K562 (cell line): ENCODE results near the gene TMEM143. TPM values are rescaled to one million over a fixed set of nuclear protein-coding genes. Genes with fewer than 3 reads are reported as not detected.

Source experiments
- ARHGAP35 ChIP-seq: fragments of 450-650 bp; IDR thresholded peaks from 2 replicates; pipeline ENCODE4 v1.6.1; 2018; ENCODE audit not compliant: partially characterized antibody
- BDP1 ChIP-seq: IDR thresholded peaks from 3 replicates; pipeline ENCODE4 v1.6.1; 2011; ENCODE audit not compliant: insufficient read length, insufficient read depth
- BRD9 ChIP-seq: fragments of 450-650 bp; IDR thresholded peaks from 2 replicates; pipeline ENCODE4 v1.6.1; 2018; ENCODE audit warnings: low read depth; ENCODE audit not compliant: partially characterized antibody
- CEBPZ ChIP-seq: fragments of 150-350 bp; IDR thresholded peaks from 2 replicates; pipeline ENCODE4 v1.6.1; 2014; ENCODE audit warnings: low read depth, mild to moderate bottlenecking, low read length, borderline replicate concordance
- E2F5 ChIP-seq: sonication (generic); formaldehyde crosslinking; IDR thresholded peaks from 2 replicates; pipeline ENCODE4 v1.8.0; 2022; ENCODE audit warnings: mild to moderate bottlenecking, missing genetic modification reagents
- ELF1 ChIP-seq: fragments of 200-800 bp; sonication (Bioruptor generic); IDR thresholded peaks from 2 replicates; pipeline ENCODE4 v1.6.1; 2016; ENCODE audit warnings: missing genetic modification characterization, missing compliant biosample characterization
- HNRNPLL ChIP-seq: fragments of 200-400 bp; formaldehyde crosslinking; IDR thresholded peaks from 2 replicates; pipeline ENCODE4 v1.6.1; 2017; ENCODE audit warnings: low read length, low read depth, mild to moderate bottlenecking; ENCODE audit not compliant: poor library complexity, severe bottlenecking
- MEF2A ChIP-seq: IDR thresholded peaks from 2 replicates; pipeline ENCODE4 v1.6.1; 2011; ENCODE audit warnings: low read depth, mild to moderate bottlenecking, low read length, moderate library complexity; ENCODE audit not compliant: control insufficient read depth
- NFRKB ChIP-seq: fragments of 450-650 bp; IDR thresholded peaks from 2 replicates; pipeline ENCODE4 v1.6.1; 2016; ENCODE audit warnings: low read depth
- NR2C1 ChIP-seq, 2 experiments: fragments of 450-650 bp; IDR thresholded peaks; 2 replicates each; pipeline ENCODE4 v1.6.1; 2017; ENCODE audit warnings: mild to moderate bottlenecking in 2 of 2, antibody characterized with exemption in 1 of 2, inconsistent platforms in 1 of 2, missing compliant biosample characterization in 1 of 2, missing genetic modification characterization in 1 of 2
- PHB ChIP-seq: fragments of 250-450 bp; sonication (Bioruptor Pico); IDR thresholded peaks from 2 replicates; pipeline ENCODE4 v1.5.0; 2021
- RAD51 ChIP-seq: fragments of 450-650 bp; IDR thresholded peaks from 2 replicates; pipeline ENCODE4 v1.7.1; 2016; ENCODE audit warnings: low read depth, mild to moderate bottlenecking, borderline replicate concordance
- RFX7 ChIP-seq: fragments of 250-450 bp; sonication (Bioruptor Pico); IDR thresholded peaks from 2 replicates; pipeline ENCODE4 v1.5.1; 2021; ENCODE audit warnings: mild to moderate bottlenecking
- RNF2 ChIP-seq: sonication (generic); IDR thresholded peaks from 2 replicates; pipeline ENCODE4 v1.6.1; 2016
- SMARCC2 ChIP-seq: fragments of 450-650 bp; IDR thresholded peaks from 2 replicates; pipeline ENCODE4 v1.6.1; 2017; ENCODE audit warnings: antibody characterized with exemption, moderate library complexity, mild to moderate bottlenecking, low read depth
- STAT5B ChIP-seq: fragments of 250-450 bp; sonication (Bioruptor Pico); IDR thresholded peaks from 2 replicates; pipeline ENCODE4 v1.8.0; 2021; ENCODE audit warnings: mild to moderate bottlenecking, inconsistent platforms
- TAF9B ChIP-seq: fragments of 450-650 bp; IDR thresholded peaks from 2 replicates; pipeline ENCODE4 v1.6.1; 2018; ENCODE audit warnings: mild to moderate bottlenecking; ENCODE audit not compliant: partially characterized antibody
- TBL1XR1 ChIP-seq, 2 experiments: IDR thresholded peaks; 2 replicates each; pipeline ENCODE4 v1.6.1; 2012; ENCODE audit warnings: improper control_type of control experiment in 2 of 2, low read length in 2 of 2, mild to moderate bottlenecking in 1 of 2
- THRAP3 ChIP-seq: fragments of 450-650 bp; IDR thresholded peaks from 2 replicates; pipeline ENCODE4 v1.6.1; 2016; ENCODE audit warnings: mild to moderate bottlenecking, inconsistent platforms, borderline replicate concordance
- ZNF282 ChIP-seq: sonication (generic); formaldehyde crosslinking; IDR thresholded peaks from 2 replicates; pipeline ENCODE4 v1.8.1; 2023; ENCODE audit warnings: missing genetic modification reagents
- ZNF589 ChIP-seq: fragments of 200-800 bp; sonication (Bioruptor generic); IDR thresholded peaks from 2 replicates; pipeline ENCODE4 v1.6.1; 2016; ENCODE audit warnings: low read depth, missing genetic modification characterization, missing compliant biosample characterization
- ZNF655 ChIP-seq: fragments of 250-450 bp; sonication (Bioruptor Pico); IDR thresholded peaks from 2 replicates; pipeline ENCODE4 v1.5.0; 2021
- polyA plus RNA-seq, 8 experiments: library from polyadenylated mRNA; depleted of rRNA in 4 of 8; stranded (reverse) in 5 of 8; unstranded in 3 of 8; fragments of >200 nt; fragmentation: Nextera tagmentation in 2 of 8; fragmentation: Illumina TruSeq in 1 of 8; extraction: Ambion mirVana in 2 of 8; extraction: Trizol in 1 of 8; gene quantifications; 2 replicates each; pipeline versions ENCODE4 v1.2.1 to v1.2.3, GENCODE V29; 2011 to 2014; ENCODE audit warnings: inconsistent platforms in 1 of 8, missing spikeins in 1 of 8
- total RNA-seq, 7 experiments: library from RNA; depleted of rRNA in 6 of 7; stranded (reverse); fragments of >200 nt in 6 of 7; fragmentation: Illumina TruSeq in 2 of 7; extraction: Trizol in 2 of 7; gene quantifications; 2 replicates each; pipeline versions ENCODE4 v1.2.1 to v1.2.3, GENCODE V29; 2011 to 2021; ENCODE audit warnings: low replicate concordance in 1 of 7
- TF ChIP-seq, protein P1 (sequence below): fragments of 450-650 bp; IDR thresholded peaks from one replicate; pipeline ENCODE4 v1.6.1; 2018; ENCODE audit warnings: mild to moderate bottlenecking, moderate library complexity; ENCODE audit not compliant: partially characterized antibody

The TMEM143 gene
- total and polyA plus RNA-seq, 9 of the 15 experiments (the other 6 are each of a cell fraction or from before 2014, with no cell fraction given): 0.66 to 8.8 (median 4.3) TPM

DNA sequence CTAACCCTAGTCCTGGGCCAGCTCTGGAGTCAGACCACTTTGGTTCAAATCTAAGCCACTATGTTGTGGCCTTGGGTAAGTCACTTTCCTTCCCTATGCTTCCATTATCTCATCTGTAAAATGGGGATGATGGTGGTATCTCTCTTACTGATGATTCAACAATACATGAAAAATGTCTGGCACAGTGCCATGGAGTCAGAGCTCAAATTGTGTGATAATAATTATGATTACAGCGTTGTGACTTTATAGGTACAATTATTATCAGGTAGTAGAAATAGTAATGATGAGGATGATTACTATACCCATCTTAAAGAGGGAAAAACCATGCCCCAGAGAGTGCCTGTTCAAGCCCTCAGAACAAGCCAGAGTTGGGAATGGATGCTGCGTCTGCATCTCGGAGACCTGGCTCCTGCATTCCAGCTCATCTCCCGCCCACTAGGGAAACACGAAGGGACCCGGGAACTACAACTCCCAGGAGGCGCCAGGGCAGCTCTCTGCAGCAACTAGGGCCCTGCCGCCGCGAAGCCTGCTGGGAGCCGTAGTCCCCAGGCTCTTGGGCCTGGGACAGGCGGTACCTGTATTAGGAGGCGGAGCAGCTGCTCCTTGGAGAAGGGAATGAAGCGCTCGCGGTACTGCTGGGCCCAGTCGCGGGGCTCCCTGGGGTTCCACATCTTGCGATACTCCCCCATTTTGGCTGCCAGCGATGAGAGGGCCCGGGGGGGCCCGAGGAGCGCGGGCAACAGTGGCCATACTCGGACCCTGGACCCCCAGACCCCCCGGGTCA is 832 bp downstream of the TMEM143 start (continued):
- TF ChIP-seq ZNF589 (peak; percentile 89; the same call in 1 of the 2 replicates), MEF2A (no peak), TAF9B (no peak), BRD9 (no peak), PHB (CRISPR knock-in tag) (no peak), RNF2 (no peak), RFX7 (no peak), RAD51 (no peak), ELF1 (no peak), BDP1 (no peak), CEBPZ (no peak), HNRNPLL (no peak), NFRKB (no peak), STAT5B (CRISPR knock-in tag) (no peak), SMARCC2 (no peak), THRAP3 (no peak), E2F5 (CRISPR knock-in tag) (no peak), NR2C1 (IDR thresholded peaks at IDR 0.05) (no peak), NR2C1 (tag; IDR thresholded peaks at IDR 0.05) (no peak), ARHGAP35 (no peak), ZNF655 (CRISPR knock-in tag) (no peak), ZNF282 (CRISPR knock-in tag) (no peak), TBL1XR1 (IDR thresholded peaks at IDR 0.05; ENCODE audit: low read length in 2 of 2) (no peak)
- TF ChIP-seq, protein P1, sequence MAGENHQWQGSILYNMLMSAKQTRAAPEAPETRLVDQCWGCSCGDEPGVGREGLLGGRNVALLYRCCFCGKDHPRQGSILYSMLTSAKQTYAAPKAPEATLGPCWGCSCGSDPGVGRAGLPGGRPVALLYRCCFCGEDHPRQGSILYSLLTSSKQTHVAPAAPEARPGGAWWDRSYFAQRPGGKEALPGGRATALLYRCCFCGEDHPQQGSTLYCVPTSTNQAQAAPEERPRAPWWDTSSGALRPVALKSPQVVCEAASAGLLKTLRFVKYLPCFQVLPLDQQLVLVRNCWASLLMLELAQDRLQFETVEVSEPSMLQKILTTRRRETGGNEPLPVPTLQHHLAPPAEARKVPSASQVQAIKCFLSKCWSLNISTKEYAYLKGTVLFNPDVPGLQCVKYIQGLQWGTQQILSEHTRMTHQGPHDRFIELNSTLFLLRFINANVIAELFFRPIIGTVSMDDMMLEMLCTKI: no peak
